Measurements from ENCODE around the gene MKNK2.

The MKNK2 gene

DNA sequence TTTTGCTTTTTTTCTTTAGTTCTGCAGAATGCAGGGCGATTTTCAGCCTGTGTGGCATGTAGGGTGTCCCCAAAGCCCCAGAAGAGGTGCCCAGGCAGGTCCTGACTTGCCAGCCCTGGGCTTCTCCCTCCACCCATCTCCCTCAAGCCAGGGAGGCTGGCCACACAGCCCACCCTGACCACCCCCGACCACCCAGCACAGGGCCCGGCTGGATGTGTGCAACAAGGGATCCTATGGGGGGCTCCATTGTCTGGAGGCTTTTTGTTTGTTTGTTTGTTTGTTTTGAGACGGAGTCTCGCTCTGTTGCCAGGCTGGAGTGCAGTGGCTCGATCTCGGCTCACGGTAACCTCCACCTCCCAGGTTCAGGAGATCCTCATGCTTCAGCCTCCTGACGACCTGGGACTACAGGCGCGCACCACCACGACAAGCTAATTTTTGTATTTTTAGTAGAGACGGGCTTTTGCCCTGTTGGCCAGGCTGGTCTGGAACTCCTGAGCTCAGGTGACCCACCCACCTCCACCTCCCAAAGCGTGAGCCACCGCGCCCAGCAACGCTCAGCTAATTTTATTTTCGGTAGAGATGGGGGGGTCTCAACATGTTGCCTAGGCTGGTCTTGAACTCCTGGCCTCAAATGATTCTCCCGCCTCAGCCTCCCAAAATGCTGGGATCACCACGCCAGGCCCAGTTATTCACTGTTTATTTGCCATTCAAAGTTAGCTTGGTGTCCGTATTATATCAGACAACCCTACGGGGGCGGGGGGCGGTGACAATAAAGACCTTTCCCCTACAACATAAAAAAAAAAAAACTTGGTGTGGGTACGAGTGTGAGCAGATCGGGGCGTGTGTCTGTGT is 7.8 kb upstream of the MKNK2 start:
- no peak for DNase-seq (ENCODE audit: low read depth)

- no peak for DNase-seq (ENCODE audit: low read depth)
Measured at GRCh38 chr19:2057484-2058469, 6.7 kb upstream of the MKNK2 start.

DNA sequence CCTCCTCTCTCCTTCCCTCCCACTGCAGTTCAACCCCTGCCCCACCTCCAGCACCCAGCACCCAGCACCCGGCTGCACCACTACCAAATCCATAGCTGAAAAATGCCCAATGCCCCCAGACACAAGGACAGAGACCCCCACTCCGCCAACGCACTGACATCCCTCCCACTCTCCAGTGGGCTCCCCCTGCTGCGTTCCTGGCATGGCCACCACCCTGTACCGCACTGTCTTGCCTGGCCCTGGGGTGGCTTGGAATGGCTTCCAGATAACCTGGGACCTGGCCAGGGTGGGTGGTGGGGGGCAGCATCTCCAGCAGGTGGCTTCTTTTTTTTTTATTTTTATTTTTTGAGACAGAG is 5.8 kb upstream of the MKNK2 start:
- no peak for DNase-seq (ENCODE audit: low read depth)

DNA sequence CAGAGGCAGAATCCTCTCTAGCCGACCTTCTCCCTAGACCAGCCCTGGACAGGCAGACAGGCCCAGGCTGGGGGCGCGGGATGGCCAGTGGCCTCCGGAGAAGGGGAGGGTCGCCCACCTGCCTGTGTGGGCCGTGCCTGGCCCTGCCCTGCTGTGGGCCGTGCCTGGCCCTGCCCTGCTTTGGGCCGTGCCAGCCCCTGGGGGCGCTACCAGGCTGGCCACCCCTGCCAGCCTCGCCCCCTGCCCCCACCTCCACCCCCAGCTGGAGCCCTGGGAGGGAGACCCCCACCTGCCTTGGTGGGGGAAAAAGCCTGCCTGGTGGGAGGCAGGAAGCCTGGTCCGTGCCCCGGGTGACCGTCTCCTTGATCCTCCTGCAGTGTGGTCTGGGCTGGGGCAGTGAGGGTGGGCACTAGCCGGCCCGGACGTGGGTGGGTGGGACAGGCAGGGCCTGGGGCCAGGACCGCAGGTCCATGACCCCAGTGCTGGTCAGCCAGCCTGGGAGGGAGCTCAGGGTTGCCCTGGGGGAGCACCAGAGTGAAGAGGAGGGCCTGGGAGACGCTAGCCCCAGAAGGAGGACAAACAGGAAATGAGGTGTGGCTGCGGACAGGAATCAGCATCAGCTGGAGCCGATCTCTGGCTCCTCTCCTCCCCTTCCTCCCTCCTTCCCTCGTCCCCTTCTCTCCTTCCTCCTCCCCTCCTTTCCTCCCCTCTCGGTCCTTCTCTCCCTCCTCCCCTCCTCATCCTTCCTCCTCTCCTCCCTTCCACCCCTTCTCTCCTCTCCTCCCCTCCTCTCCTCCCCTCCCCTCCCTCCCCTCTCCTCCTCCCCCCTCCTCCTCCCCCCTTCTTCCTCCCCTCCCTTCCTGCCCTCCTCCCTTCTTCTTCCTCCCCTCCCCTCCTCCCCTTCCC is 5.1 kb upstream of the MKNK2 start:
- DNase-seq (ENCODE audit: low read depth): no peak

GRCh38 chr19:2054763-2055162 is 3.7 kb upstream of the MKNK2 start:
- no peak for DNase-seq (ENCODE audit: low read depth)

DNA sequence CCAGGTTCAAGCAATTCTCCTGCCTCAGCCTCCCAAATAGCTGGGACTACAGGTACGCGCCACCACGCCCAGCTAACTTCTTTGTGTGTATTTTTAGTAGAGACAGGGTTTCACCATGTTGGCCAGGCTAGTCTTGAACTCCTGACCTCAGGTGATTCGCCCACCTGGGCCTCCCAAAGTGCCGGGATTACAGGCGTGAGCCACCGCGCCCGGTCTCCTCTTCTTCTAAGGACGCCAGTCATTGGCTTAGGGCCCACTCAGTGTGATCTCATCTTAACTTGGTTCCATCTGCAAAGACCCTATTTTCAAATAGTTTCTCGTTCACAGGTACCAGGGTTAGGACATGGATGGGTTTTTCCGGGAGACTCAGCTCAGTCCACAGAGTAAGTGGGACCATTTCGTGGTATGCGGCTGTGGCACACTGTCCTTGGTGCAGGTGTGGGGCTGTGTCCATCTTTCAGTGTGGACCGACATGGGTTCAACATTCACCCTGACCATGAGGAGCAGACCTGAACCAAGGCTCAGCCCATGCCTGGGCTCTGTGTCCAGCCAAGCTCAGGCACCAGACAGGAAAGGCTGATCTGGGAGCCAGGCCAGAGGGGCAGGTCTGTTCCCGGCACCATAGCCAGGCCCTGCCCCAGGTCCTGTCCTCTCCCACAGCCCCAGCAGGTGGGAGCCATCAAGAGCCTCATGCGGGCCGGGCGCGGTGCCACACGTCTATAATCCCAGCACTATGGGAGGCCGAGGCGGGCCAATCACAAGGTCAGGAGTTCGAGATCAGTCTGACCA is 2.8 kb upstream of the MKNK2 start:
- no peak for DNase-seq (ENCODE audit: low read depth)

GRCh38 chr19:2051773-2052704 is 995 bp upstream of the MKNK2 start:
- DNase-seq (ENCODE audit: low read depth): peak; percentile 24

DNA sequence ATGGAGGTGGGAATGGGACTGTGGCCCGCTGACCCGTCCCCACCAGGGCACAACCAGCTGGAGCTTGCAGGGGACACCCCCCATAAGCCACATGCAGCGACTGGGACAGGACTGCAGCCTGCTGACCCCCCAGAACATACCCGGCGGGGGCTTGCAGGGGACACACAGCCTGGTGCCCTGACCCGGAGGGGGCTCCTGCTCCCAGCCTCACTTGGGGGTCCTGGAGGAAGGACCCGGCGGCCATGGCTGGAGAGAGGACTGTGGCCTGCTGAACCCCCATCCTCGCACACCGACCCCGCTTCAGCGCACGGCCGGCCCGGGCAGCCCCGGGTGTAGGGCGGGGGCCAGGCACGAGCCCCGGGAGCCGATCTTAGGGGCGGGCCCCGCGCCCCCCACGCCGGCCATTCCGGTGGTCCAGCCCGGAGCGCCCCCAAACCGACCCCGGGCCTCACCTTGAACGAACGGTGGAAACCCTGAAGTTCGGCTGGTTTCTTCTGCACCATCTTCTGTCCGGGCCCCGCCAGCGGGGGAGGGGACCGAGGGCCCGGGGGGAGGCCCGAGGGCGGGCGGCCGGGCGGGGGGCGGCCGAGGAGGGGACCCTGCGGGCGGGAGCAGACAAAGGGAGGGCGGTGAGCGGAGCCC is 574 bp downstream of the MKNK2 start:
- DNase-seq (ENCODE audit: low read depth): no peak

DNA sequence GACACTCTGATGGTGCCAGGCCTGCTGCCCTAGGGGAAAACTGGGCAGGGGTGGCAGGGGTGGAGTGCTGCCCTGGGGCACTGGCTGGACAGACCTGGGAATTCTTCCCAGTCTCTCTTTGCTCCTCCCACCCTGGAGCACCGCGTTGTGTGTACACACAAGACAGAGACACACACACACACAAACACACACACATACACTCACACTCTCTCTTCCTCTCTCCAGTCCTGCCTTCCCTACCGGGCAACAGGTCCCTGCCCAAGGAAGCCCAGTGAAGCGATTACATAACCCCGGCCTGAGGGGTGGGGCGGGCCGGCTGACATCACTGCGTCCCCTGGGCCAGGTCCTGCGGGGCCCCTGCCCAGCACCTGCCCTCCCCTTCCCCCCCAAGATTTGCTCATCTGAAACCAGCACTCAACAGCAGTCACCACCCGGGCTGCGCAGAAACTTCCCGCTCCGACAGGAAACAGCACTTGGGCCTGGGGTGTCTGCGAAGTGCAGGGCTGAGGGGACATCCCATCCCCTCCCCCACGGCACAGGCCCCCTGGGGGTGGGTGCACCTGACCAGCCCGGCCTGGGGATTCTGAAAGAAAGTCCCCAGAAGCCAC is 1.2 kb downstream of the MKNK2 start:
- peak; percentile 50 for DNase-seq (ENCODE audit: low read depth)

GRCh38 chr19:2048959-2049740 is 1.9 kb downstream of the MKNK2 start:
- no peak for DNase-seq (ENCODE audit: low read depth)

DNA sequence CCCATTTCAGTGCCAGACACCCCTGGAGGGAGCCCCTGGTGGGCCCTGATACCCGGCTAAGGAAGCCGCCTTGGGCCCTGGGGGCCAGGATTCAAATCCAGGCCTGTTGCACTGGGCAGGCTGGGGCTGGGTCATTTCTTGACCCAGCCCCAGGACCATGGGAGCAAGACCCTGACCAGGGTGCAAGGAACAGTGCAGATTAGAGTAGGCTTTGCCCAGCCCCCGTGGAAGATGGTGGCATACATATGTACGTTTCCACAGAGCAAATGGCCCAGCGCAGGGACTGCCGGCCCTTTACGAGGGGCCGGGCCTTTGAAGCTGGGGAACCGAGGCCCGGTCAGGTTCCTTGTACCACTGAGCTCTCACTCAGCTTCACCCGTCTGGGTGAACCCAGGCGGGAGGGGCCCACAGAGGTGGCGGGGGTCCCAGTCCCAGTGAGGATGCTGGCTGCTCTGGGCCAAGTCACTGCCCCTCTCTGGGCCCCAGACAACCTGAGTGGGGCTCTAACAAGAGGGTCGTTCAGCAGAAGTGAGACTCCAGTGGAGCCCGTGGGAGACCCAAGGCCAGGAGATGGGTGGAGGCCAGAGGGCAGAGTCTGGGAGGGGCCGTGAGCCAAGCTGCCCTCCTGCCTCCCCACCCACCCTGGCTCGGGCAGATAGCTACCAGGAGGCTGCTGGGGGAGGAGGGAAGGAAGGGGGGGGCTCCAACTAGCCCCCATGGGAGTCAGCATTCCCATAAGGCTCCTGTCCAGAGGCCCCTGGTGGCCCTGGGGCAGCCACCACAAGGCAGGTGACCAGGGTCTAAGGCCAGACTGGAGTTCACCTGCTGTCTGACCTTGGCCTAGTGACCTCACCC is 2.7 kb downstream of the MKNK2 start:
- DNase-seq (ENCODE audit: low read depth): no peak

DNA sequence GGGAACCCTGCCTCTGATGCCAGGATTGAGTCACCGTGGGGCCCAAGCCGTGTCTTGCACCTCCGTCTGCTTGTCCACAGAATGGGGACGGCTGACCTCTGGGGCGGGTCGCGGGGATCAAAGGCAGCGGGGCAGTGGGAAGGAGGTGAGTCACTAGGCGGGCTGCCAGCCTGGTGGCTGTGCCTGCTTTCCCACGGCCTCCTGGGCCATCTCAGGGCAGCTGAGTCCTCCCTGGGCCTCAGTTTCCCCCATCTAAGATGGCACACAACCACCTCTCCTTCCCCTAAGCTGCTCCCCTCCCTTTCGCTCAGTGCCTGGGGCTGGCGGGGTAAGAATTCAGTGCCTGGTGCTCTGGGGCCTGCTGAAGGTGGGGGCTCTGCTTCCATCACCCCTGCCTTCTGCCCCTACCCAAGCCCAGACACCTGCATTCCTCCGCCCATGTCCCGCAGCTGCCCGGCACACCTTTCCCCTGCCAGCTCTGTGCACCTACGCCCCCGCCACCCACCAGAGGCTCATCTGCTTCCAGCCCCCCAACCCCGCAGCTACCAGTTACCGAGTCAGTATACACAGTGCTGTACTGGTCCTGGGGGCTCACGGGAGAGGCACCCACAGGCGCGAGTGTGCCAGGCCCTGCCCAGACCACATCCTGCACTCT is 3.5 kb downstream of the MKNK2 start:
- no peak for DNase-seq (ENCODE audit: low read depth)

DNA sequence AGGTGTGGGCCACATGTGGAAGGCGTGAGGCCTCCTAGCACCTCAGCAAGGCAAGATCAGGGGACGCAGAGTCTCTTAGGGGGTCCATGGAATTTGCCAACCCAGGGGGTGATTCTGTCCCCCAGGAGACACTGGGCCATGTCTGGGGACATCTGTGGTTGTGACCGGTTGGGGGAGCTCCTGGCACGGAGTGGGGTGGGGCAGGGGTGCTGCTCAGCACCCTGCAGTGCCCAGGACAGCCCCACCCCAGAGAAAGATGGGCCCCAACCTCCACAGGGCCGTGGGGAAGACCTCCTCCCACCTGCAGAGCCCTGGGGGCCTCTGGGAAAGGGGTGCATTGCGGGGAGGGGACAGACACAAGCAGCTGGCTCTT is 4.0 kb downstream of the MKNK2 start:
- no peak for DNase-seq (ENCODE audit: low read depth)

GRCh38 chr19:2046046-2046907 is 4.8 kb downstream of the MKNK2 start:
- no peak for DNase-seq (ENCODE audit: low read depth)

- DNase-seq (ENCODE audit: low read depth): no peak
Measured at GRCh38 chr19:2045501-2046045, 5.5 kb downstream of the MKNK2 start.
